WTC11 (cell line): ENCODE results near the gene TIGAR. TPM values are rescaled to one million over a fixed set of nuclear protein-coding genes. Genes with fewer than 3 reads are reported as not detected.

Experiments
- ATAC-seq: fragments of 200-7000 bp; cut with Tn5 transposase; 2 replicates; pipeline ENCODE4 v1.10.0; 2021; ENCODE audit warnings: mild to moderate bottlenecking, moderate library complexity
- CTCF ChIA-PET: fragments of 300-600 bp; sonication (Branson Sonifier 250); formaldehyde crosslinking; loops from one replicate; lab custom pipeline; 2021; ENCODE audit warnings: antibody characterized with exemption; lab: Charles Lee
- POLR2A ChIA-PET: fragments of 350-600 bp; sonication (Branson Sonifier 250); formaldehyde crosslinking; loops from one replicate; lab custom pipeline; 2021; ENCODE audit warnings: antibody characterized with exemption; lab: Charles Lee
- DNase-seq: peaks from one replicate; pipeline ENCODE4 v3.0.0; 2021; ENCODE audit warnings: low spot score
- H3K27ac Mint-ChIP-seq: 2 replicates; pipeline ENCODE4 v1.8.0; 2021; ENCODE audit warnings: mixed read lengths
- H3K27me3 Mint-ChIP-seq: 2 replicates; pipeline ENCODE4 v1.8.0; 2021; ENCODE audit warnings: low read depth, mild to moderate bottlenecking, moderate library complexity, mixed read lengths
- H3K36me3 Mint-ChIP-seq: 2 replicates; pipeline ENCODE4 v1.8.0; 2021; ENCODE audit warnings: mixed read lengths
- H3K4me1 Mint-ChIP-seq: 2 replicates; pipeline ENCODE4 v1.8.0; 2022; ENCODE audit warnings: mixed read lengths
- H3K4me3 Mint-ChIP-seq: 2 replicates; pipeline ENCODE4 v1.8.0; 2021; ENCODE audit warnings: mild to moderate bottlenecking, moderate library complexity, mixed read lengths
- H3K9me3 Mint-ChIP-seq: 2 replicates; pipeline ENCODE4 v1.8.0; 2021; ENCODE audit warnings: mixed read lengths
- ESRRA ChIP-seq: sonication (generic); formaldehyde crosslinking; IDR thresholded peaks from 2 replicates; pipeline ENCODE4 v1.8.1; 2022; ENCODE audit warnings: mild to moderate bottlenecking, missing genetic modification reagents, borderline replicate concordance
- GRHL2 ChIP-seq: fragments of 250-450 bp; sonication (Bioruptor Pico); IDR thresholded peaks from 2 replicates; pipeline ENCODE4 v1.8.0; 2022; ENCODE audit warnings: mild to moderate bottlenecking, moderate library complexity; ENCODE audit not compliant: insufficient replicate concordance, severe bottlenecking
- IRF1 ChIP-seq: sonication (generic); formaldehyde crosslinking; IDR thresholded peaks from 2 replicates; pipeline ENCODE4 v1.8.0; 2023; ENCODE audit warnings: missing genetic modification reagents
- IRF2 ChIP-seq: sonication (generic); formaldehyde crosslinking; IDR thresholded peaks from 2 replicates; pipeline ENCODE4 v1.8.0; 2022; ENCODE audit warnings: low read depth, missing genetic modification reagents, borderline replicate concordance
- KAT7 ChIP-seq: sonication (generic); formaldehyde crosslinking; IDR thresholded peaks from 2 replicates; pipeline ENCODE4 v1.8.1; 2023; ENCODE audit warnings: missing genetic modification reagents, mild to moderate bottlenecking, borderline replicate concordance
- MAX ChIP-seq: sonication (generic); formaldehyde crosslinking; IDR thresholded peaks from 2 replicates; pipeline ENCODE4 v1.8.0; 2022; ENCODE audit warnings: mild to moderate bottlenecking, missing genetic modification reagents
- MYBL2 ChIP-seq: sonication (generic); formaldehyde crosslinking; IDR thresholded peaks from 2 replicates; pipeline ENCODE4 v1.8.1; 2023; ENCODE audit warnings: mild to moderate bottlenecking, moderate library complexity, missing genetic modification reagents
- NFATC4 ChIP-seq: fragments of 250-450 bp; sonication (Bioruptor Pico); IDR thresholded peaks from 2 replicates; pipeline ENCODE4 v1.9.0; 2021; ENCODE audit warnings: mild to moderate bottlenecking
- OVOL2 ChIP-seq: fragments of 250-450 bp; sonication (Bioruptor Pico); IDR thresholded peaks from 2 replicates; pipeline ENCODE4 v1.9.0; 2021; ENCODE audit warnings: mild to moderate bottlenecking, borderline replicate concordance
- RORB ChIP-seq: fragments of 250-450 bp; sonication (Bioruptor Pico); IDR thresholded peaks from 2 replicates; pipeline ENCODE4 v1.9.0; 2021; ENCODE audit warnings: mild to moderate bottlenecking
- SMAD3 ChIP-seq: sonication (generic); formaldehyde crosslinking; IDR thresholded peaks from 2 replicates; pipeline ENCODE4 v1.8.0; 2022; ENCODE audit warnings: missing genetic modification reagents, mild to moderate bottlenecking, borderline replicate concordance
- SP1 ChIP-seq: sonication (generic); formaldehyde crosslinking; conservative IDR thresholded peaks from 2 replicates; pipeline ENCODE4 v1.8.1; 2022; ENCODE audit warnings: missing genetic modification reagents
- TCF7 ChIP-seq: sonication (generic); formaldehyde crosslinking; IDR thresholded peaks from 2 replicates; pipeline ENCODE4 v1.8.0; 2022; ENCODE audit warnings: mild to moderate bottlenecking, low read depth, missing genetic modification reagents, moderate library complexity
- TEAD4 ChIP-seq: sonication (generic); formaldehyde crosslinking; IDR thresholded peaks from 2 replicates; pipeline ENCODE4 v1.8.0; 2022; ENCODE audit warnings: mild to moderate bottlenecking, missing genetic modification reagents
- ZNF219 ChIP-seq: sonication (generic); formaldehyde crosslinking; IDR thresholded peaks from 2 replicates; pipeline ENCODE4 v1.8.0; 2023; ENCODE audit warnings: missing genetic modification reagents, mild to moderate bottlenecking, borderline replicate concordance
- ZNF281 ChIP-seq: sonication (generic); formaldehyde crosslinking; IDR thresholded peaks from 2 replicates; pipeline ENCODE4 v1.8.0; 2023; ENCODE audit warnings: mild to moderate bottlenecking, missing genetic modification reagents
- total RNA-seq: library from RNA; stranded (reverse); gene quantifications from 3 replicates; pipeline ENCODE4 v1.2.3, GENCODE V29; 2021
- TF ChIP-seq, protein P1 (sequence below): sonication (generic); formaldehyde crosslinking; IDR thresholded peaks from 2 replicates; pipeline ENCODE4 v1.8.1; 2023; ENCODE audit warnings: mild to moderate bottlenecking, missing genetic modification reagents, borderline replicate concordance
- TF ChIP-seq, protein P2 (sequence below): sonication (generic); formaldehyde crosslinking; conservative IDR thresholded peaks from 2 replicates; pipeline ENCODE4 v1.8.1; 2023; ENCODE audit warnings: mild to moderate bottlenecking, low read depth, missing genetic modification reagents, moderate library complexity
- TF ChIP-seq, protein P3 (sequence below): fragments of 250-450 bp; sonication (Bioruptor Pico); IDR thresholded peaks from 2 replicates; pipeline ENCODE4 v1.9.0; 2021; ENCODE audit warnings: mild to moderate bottlenecking
- TF ChIP-seq, protein P4 (sequence below): sonication (generic); formaldehyde crosslinking; IDR thresholded peaks from 2 replicates; pipeline ENCODE4 v1.8.1; 2023; ENCODE audit warnings: mild to moderate bottlenecking, missing genetic modification reagents, moderate library complexity

The TIGAR gene
- total RNA-seq, 1 experiment from 2014 or later, result 26.7 TPM

- Mint-ChIP-seq H3K27ac (peak overlapping the region; percentile 96), H3K27me3 (peaks cover 5% of the 10 kb centered on the region; the same call in 1 of the 2 replicates), H3K36me3 (peaks cover 57% of the 10 kb centered on the region), H3K4me1 (peaks cover 56% of the 10 kb centered on the region), H3K4me3 (peak overlapping the region; percentile 91), H3K9me3 (no peaks in the 10 kb centered on the region)
- ChIA-PET POLR2A (interaction anchor here (0.7 to 2.1 kb wide), 10 partner anchors 13 to 251 kb away, joined by 3 to 12 read pairs (median 6); no protein-coding TSS in a partner anchor), CTCF (interaction anchor here (0.6 to 3.1 kb wide), 18 partner anchors 13 to 393 kb away, joined by 3 to 31 read pairs (median 8); no protein-coding TSS in a partner anchor)
- no peak for TF ChIP-seq SP1 (CRISPR knock-in tag)
- TF ChIP-seq, protein P1, sequence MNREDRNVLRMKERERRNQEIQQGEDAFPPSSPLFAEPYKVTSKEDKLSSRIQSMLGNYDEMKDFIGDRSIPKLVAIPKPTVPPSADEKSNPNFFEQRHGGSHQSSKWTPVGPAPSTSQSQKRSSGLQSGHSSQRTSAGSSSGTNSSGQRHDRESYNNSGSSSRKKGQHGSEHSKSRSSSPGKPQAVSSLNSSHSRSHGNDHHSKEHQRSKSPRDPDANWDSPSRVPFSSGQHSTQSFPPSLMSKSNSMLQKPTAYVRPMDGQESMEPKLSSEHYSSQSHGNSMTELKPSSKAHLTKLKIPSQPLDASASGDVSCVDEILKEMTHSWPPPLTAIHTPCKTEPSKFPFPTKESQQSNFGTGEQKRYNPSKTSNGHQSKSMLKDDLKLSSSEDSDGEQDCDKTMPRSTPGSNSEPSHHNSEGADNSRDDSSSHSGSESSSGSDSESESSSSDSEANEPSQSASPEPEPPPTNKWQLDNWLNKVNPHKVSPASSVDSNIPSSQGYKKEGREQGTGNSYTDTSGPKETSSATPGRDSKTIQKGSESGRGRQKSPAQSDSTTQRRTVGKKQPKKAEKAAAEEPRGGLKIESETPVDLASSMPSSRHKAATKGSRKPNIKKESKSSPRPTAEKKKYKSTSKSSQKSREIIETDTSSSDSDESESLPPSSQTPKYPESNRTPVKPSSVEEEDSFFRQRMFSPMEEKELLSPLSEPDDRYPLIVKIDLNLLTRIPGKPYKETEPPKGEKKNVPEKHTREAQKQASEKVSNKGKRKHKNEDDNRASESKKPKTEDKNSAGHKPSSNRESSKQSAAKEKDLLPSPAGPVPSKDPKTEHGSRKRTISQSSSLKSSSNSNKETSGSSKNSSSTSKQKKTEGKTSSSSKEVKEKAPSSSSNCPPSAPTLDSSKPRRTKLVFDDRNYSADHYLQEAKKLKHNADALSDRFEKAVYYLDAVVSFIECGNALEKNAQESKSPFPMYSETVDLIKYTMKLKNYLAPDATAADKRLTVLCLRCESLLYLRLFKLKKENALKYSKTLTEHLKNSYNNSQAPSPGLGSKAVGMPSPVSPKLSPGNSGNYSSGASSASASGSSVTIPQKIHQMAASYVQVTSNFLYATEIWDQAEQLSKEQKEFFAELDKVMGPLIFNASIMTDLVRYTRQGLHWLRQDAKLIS (CRISPR knock-in tag), result no peak
- TF ChIP-seq, protein P2, sequence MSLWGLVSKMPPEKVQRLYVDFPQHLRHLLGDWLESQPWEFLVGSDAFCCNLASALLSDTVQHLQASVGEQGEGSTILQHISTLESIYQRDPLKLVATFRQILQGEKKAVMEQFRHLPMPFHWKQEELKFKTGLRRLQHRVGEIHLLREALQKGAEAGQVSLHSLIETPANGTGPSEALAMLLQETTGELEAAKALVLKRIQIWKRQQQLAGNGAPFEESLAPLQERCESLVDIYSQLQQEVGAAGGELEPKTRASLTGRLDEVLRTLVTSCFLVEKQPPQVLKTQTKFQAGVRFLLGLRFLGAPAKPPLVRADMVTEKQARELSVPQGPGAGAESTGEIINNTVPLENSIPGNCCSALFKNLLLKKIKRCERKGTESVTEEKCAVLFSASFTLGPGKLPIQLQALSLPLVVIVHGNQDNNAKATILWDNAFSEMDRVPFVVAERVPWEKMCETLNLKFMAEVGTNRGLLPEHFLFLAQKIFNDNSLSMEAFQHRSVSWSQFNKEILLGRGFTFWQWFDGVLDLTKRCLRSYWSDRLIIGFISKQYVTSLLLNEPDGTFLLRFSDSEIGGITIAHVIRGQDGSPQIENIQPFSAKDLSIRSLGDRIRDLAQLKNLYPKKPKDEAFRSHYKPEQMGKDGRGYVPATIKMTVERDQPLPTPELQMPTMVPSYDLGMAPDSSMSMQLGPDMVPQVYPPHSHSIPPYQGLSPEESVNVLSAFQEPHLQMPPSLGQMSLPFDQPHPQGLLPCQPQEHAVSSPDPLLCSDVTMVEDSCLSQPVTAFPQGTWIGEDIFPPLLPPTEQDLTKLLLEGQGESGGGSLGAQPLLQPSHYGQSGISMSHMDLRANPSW (CRISPR knock-in tag), result no peak
- no peak for TF ChIP-seq ZNF219 (CRISPR knock-in tag)
- TF ChIP-seq KAT7 (CRISPR knock-in tag), result no peak; the same call in 1 of the 2 replicates
- TF ChIP-seq, protein P3, sequence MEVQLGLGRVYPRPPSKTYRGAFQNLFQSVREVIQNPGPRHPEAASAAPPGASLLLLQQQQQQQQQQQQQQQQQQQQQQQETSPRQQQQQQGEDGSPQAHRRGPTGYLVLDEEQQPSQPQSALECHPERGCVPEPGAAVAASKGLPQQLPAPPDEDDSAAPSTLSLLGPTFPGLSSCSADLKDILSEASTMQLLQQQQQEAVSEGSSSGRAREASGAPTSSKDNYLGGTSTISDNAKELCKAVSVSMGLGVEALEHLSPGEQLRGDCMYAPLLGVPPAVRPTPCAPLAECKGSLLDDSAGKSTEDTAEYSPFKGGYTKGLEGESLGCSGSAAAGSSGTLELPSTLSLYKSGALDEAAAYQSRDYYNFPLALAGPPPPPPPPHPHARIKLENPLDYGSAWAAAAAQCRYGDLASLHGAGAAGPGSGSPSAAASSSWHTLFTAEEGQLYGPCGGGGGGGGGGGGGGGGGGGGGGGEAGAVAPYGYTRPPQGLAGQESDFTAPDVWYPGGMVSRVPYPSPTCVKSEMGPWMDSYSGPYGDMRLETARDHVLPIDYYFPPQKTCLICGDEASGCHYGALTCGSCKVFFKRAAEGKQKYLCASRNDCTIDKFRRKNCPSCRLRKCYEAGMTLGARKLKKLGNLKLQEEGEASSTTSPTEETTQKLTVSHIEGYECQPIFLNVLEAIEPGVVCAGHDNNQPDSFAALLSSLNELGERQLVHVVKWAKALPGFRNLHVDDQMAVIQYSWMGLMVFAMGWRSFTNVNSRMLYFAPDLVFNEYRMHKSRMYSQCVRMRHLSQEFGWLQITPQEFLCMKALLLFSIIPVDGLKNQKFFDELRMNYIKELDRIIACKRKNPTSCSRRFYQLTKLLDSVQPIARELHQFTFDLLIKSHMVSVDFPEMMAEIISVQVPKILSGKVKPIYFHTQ (CRISPR knock-in tag), result no peak
- no peak for TF ChIP-seq MAX
- TF ChIP-seq ZNF281, result no peak
- no peak for TF ChIP-seq TEAD4 (CRISPR knock-in tag)
- no peak for TF ChIP-seq IRF1 (CRISPR knock-in tag)
- TF ChIP-seq, protein P4, sequence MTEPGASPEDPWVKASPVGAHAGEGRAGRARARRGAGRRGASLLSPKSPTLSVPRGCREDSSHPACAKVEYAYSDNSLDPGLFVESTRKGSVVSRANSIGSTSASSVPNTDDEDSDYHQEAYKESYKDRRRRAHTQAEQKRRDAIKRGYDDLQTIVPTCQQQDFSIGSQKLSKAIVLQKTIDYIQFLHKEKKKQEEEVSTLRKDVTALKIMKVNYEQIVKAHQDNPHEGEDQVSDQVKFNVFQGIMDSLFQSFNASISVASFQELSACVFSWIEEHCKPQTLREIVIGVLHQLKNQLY (CRISPR knock-in tag), result no peak
- no peak for TF ChIP-seq SMAD3 (CRISPR knock-in tag)
- no peak for TF ChIP-seq OVOL2 (CRISPR knock-in tag)
- no peak for TF ChIP-seq RORB (CRISPR knock-in tag)
- no peak for TF ChIP-seq MYBL2 (CRISPR knock-in tag)
- no peak for TF ChIP-seq IRF2
- TF ChIP-seq NFATC4, result no peak
- TF ChIP-seq TCF7 (CRISPR knock-in tag), result no peak
- no peak for TF ChIP-seq GRHL2 (CRISPR knock-in tag)
- no peak for TF ChIP-seq ESRRA (CRISPR knock-in tag)
- no peak for ATAC-seq
- no peak for DNase-seq
Observed at GRCh38 chr12:4275870-4276301, 45.1 kb upstream of the TIGAR start.
